ENCODE measurements around the gene HAGH.
"Not testable (repeated sequence)": the region's sequence is repeated elsewhere in the genome, so short reads cannot be mapped to it uniquely, and the experiment has no call there.

HAGH gene

GRCh38 chr16:1800701-1801100, 25.9 kb downstream of the HAGH start:
- H3K27ac ChIP-seq (ENCODE audit: low read length): no peak overlapping the region
- no peaks in the 10 kb centered on the region for H3K4me1 ChIP-seq (ENCODE audit: insufficient read depth, low read length)
- no peak overlapping the region for H3K9ac ChIP-seq (ENCODE audit: low read depth, low read length)
- no peak overlapping the region for H3K4me3 ChIP-seq (ENCODE audit: low read length)
- no peaks in the 10 kb centered on the region for H3K36me3 ChIP-seq (ENCODE audit: insufficient read depth, low read depth, low read length)
- H3K27me3 ChIP-seq (ENCODE audit: insufficient read depth, low read length): no peaks in the 10 kb centered on the region
- H3K9me3 ChIP-seq (ENCODE audit: insufficient read depth, low read depth, low read length): peaks cover 39% of the 10 kb centered on the region

GRCh38 chr16:1799263-1799662, 27.4 kb downstream of the HAGH start:
- not testable (repeated sequence) for H3K9ac ChIP-seq (ENCODE audit: low read depth, low read length); H3K4me3 ChIP-seq (ENCODE audit: low read length); H3K27me3 ChIP-seq (ENCODE audit: insufficient read depth, low read length); H3K4me1 ChIP-seq (ENCODE audit: insufficient read depth, low read length); H3K27ac ChIP-seq (ENCODE audit: low read length); H3K36me3 ChIP-seq (ENCODE audit: insufficient read depth, low read depth, low read length)
- H3K9me3 ChIP-seq (ENCODE audit: insufficient read depth, low read depth, low read length): peaks cover 39% of the 10 kb centered on the region

- H3K4me1 ChIP-seq (ENCODE audit: insufficient read depth, low read length): no peaks in the 10 kb centered on the region
- no peaks in the 10 kb centered on the region for H3K27me3 ChIP-seq (ENCODE audit: insufficient read depth, low read length)
- no peak overlapping the region for H3K9ac ChIP-seq (ENCODE audit: low read depth, low read length)
- no peaks in the 10 kb centered on the region for H3K36me3 ChIP-seq (ENCODE audit: insufficient read depth, low read depth, low read length)
- H3K9me3 ChIP-seq (ENCODE audit: insufficient read depth, low read depth, low read length): peaks cover 26% of the 10 kb centered on the region
- H3K4me3 ChIP-seq (ENCODE audit: low read length): no peak overlapping the region
- no peak overlapping the region for H3K27ac ChIP-seq (ENCODE audit: low read length)
Observed at GRCh38 chr16:1794908-1795666, 31.5 kb downstream of the HAGH start.

- H3K4me3 ChIP-seq (ENCODE audit: low read length): no peak overlapping the region
- no peaks in the 10 kb centered on the region for H3K4me1 ChIP-seq (ENCODE audit: insufficient read depth, low read length)
- no peaks in the 10 kb centered on the region for H3K36me3 ChIP-seq (ENCODE audit: insufficient read depth, low read depth, low read length)
- no peak overlapping the region for H3K27ac ChIP-seq (ENCODE audit: low read length)
- no peaks in the 10 kb centered on the region for H3K27me3 ChIP-seq (ENCODE audit: insufficient read depth, low read length)
- H3K9me3 ChIP-seq (ENCODE audit: insufficient read depth, low read depth, low read length): peaks cover 18% of the 10 kb centered on the region
- H3K9ac ChIP-seq (ENCODE audit: low read depth, low read length): no peak overlapping the region
Observed at GRCh38 chr16:1794221-1794871, 32.3 kb downstream of the HAGH start.

GRCh38 chr16:1793578-1794220, 32.9 kb downstream of the HAGH start, which contains the start of gene IGFALS:
Gene IGFALS (minus strand): TSS chr16:1793705. CDS start chr16:1793652, 53 bp downstream.
- Histone ChIP-seq H3K4me1 (ENCODE audit: insufficient read depth, low read length) (no peaks in the 10 kb centered on the region), H3K36me3 (ENCODE audit: insufficient read depth, low read depth, low read length) (peaks cover 3% of the 10 kb centered on the region; the same call in 1 of the 2 replicates), H3K9me3 (ENCODE audit: insufficient read depth, low read depth, low read length) (peaks cover 12% of the 10 kb centered on the region), H3K27me3 (ENCODE audit: insufficient read depth, low read length) (no peaks in the 10 kb centered on the region), H3K4me3 (ENCODE audit: low read length) (no peak within 1 kb of the TSS), H3K27ac (ENCODE audit: low read length) (no peak within 1 kb of the TSS), H3K9ac (ENCODE audit: low read depth, low read length) (no peak within 1 kb of the TSS)

GRCh38 chr16:1792836-1793577, 33.6 kb downstream of the HAGH start:
- Histone ChIP-seq H3K27me3 (ENCODE audit: insufficient read depth, low read length) (no peaks in the 10 kb centered on the region), H3K9me3 (ENCODE audit: insufficient read depth, low read depth, low read length) (peaks cover 6% of the 10 kb centered on the region; the same call in 1 of the 2 replicates), H3K4me1 (ENCODE audit: insufficient read depth, low read length) (no peaks in the 10 kb centered on the region)

GRCh38 chr16:1791943-1792812, 34.4 kb downstream of the HAGH start:
- H3K4me1 ChIP-seq (ENCODE audit: insufficient read depth, low read length): no peaks in the 10 kb centered on the region
- no peak overlapping the region for H3K27ac ChIP-seq (ENCODE audit: low read length)
- H3K36me3 ChIP-seq (ENCODE audit: insufficient read depth, low read depth, low read length): peaks cover 4% of the 10 kb centered on the region; the same call in 1 of the 2 replicates
- no peak overlapping the region for H3K4me3 ChIP-seq (ENCODE audit: low read length)
- no peak overlapping the region for H3K9ac ChIP-seq (ENCODE audit: low read depth, low read length)
- no peaks in the 10 kb centered on the region for H3K9me3 ChIP-seq (ENCODE audit: insufficient read depth, low read depth, low read length)
- H3K27me3 ChIP-seq (ENCODE audit: insufficient read depth, low read length): no peaks in the 10 kb centered on the region

More at GRCh38 chr16:1792836-1793577, 33.6 kb downstream of the HAGH start:
- H3K4me3 ChIP-seq (ENCODE audit: low read length): no peak overlapping the region
- H3K9ac ChIP-seq (ENCODE audit: low read depth, low read length): no peak overlapping the region
- no peak overlapping the region for H3K27ac ChIP-seq (ENCODE audit: low read length)
- peaks cover 4% of the 10 kb centered on the region; the same call in 1 of the 2 replicates for H3K36me3 ChIP-seq (ENCODE audit: insufficient read depth, low read depth, low read length)

- peaks cover 7% of the 10 kb centered on the region; the same call in 1 of the 2 replicates for H3K36me3 ChIP-seq (ENCODE audit: insufficient read depth, low read depth, low read length)
- no peaks in the 10 kb centered on the region for H3K9me3 ChIP-seq (ENCODE audit: insufficient read depth, low read depth, low read length)
- H3K4me3 ChIP-seq (ENCODE audit: low read length): no peak overlapping the region
Observed at GRCh38 chr16:1791256-1791942, 35.2 kb downstream of the HAGH start.

GRCh38 chr16:1790611-1791255, 35.9 kb downstream of the HAGH start:
- Histone ChIP-seq H3K36me3 (ENCODE audit: insufficient read depth, low read depth, low read length) (peaks cover 7% of the 10 kb centered on the region; the same call in 1 of the 2 replicates), H3K4me1 (ENCODE audit: insufficient read depth, low read length) (no peaks in the 10 kb centered on the region), H3K27ac (ENCODE audit: low read length) (no peak overlapping the region), H3K9ac (ENCODE audit: low read depth, low read length) (no peak overlapping the region), H3K27me3 (ENCODE audit: insufficient read depth, low read length) (no peaks in the 10 kb centered on the region), H3K4me3 (ENCODE audit: low read length) (no peak overlapping the region), H3K9me3 (ENCODE audit: insufficient read depth, low read depth, low read length) (no peaks in the 10 kb centered on the region)

More at GRCh38 chr16:1791256-1791942, 35.2 kb downstream of the HAGH start:
- Histone ChIP-seq H3K4me1 (ENCODE audit: insufficient read depth, low read length) (no peaks in the 10 kb centered on the region), H3K9ac (ENCODE audit: low read depth, low read length) (no peak overlapping the region), H3K27ac (ENCODE audit: low read length) (no peak overlapping the region), H3K27me3 (ENCODE audit: insufficient read depth, low read length) (no peaks in the 10 kb centered on the region)

- Histone ChIP-seq H3K36me3 (ENCODE audit: insufficient read depth, low read depth, low read length) (peaks cover 7% of the 10 kb centered on the region; the same call in 1 of the 2 replicates), H3K9ac (ENCODE audit: low read depth, low read length) (no peak overlapping the region)
Observed at GRCh38 chr16:1790261-1790610, 36.4 kb downstream of the HAGH start.

More at GRCh38 chr16:1790261-1790610, 36.4 kb downstream of the HAGH start:
- Histone ChIP-seq H3K4me1 (ENCODE audit: insufficient read depth, low read length) (no peaks in the 10 kb centered on the region), H3K4me3 (ENCODE audit: low read length) (no peak overlapping the region), H3K27me3 (ENCODE audit: insufficient read depth, low read length) (no peaks in the 10 kb centered on the region), H3K9me3 (ENCODE audit: insufficient read depth, low read depth, low read length) (no peaks in the 10 kb centered on the region), H3K27ac (ENCODE audit: low read length) (no peak overlapping the region)
